Ovary (tissue), 3 donors: ENCODE measurements around the gene KLK6.

Source experiments
- CTCF ChIP-seq, 3 donors: fragments of 450-650 bp in 2 of 3; fragments of 200-600 bp in 1 of 3; IDR thresholded peaks; one replicate each; pipeline versions ENCODE4 v1.5.1 to v1.8.0; 2016 to 2022; ENCODE audit warnings: antibody characterized with exemption in 3 of 3, mild to moderate bottlenecking in 1 of 3
- POLR2A ChIP-seq: fragments of 450-650 bp; IDR thresholded peaks from one replicate; pipeline ENCODE4 v1.6.1; 2017; ENCODE audit warnings: antibody characterized with exemption, mild to moderate bottlenecking, moderate library complexity
- donor health status: DM: no; HTN: no; CAD: no.

- TF ChIP-seq CTCF (IDR thresholded peaks at IDR 0.05) (no peak), POLR2A (no peak)
These were observed 22.3 kb downstream of the KLK6 start for GRCh38 chr19:50947123-50947522.
